ENCODE results near the gene GRK6. TPM values are rescaled to one million over a fixed set of nuclear protein-coding genes. Genes with fewer than 3 reads are reported as not detected.

The GRK6 gene
- total and polyA plus RNA-seq, 9 of the 15 experiments (the other 6 are each of a cell fraction or from before 2014, with no cell fraction given): 0.63 to 122 (median 44.5) TPM

GRCh38 chr5:177440990-177441780 is 14.7 kb downstream of the GRK6 start:
- peaks cover 3% of the 10 kb centered on the region for H3K9me1 ChIP-seq (ENCODE audit: control insufficient read depth, insufficient read depth, low read length)
- BruUV-seq (replicated peaks): no TSS peak
- FAIRE-seq (no peak), ATAC-seq (no peak), DNase-seq (ENCODE audit: extremely low read depth in 1 of 4, low spot score in 3 of 4) (no peak)
- H3K4me1 ChIP-seq (replicated peaks in 1 of 2; ENCODE audit: control insufficient read depth in 2 of 2, insufficient read depth in 2 of 2, low read length in 2 of 2): peaks cover 17 to 46% of the 10 kb centered on the region in 2 experiments; a peak in 4 of 5 replicates
- in situ Hi-C loops (cut with MboI): no loop called here
- intact Hi-C loops (cut with micrococcal nuclease): no loop called here
- no peak for TF ChIP-seq POLR3G (IDR thresholded peaks at IDR 0.05; ENCODE audit: extremely low read depth, insufficient read length, insufficient replicate concordance)
- no peak for TF ChIP-seq ZNF347 (CRISPR knock-in tag; IDR thresholded peaks at IDR 0.05; ENCODE audit: low read depth)
- TF ChIP-seq SMAD2 (IDR thresholded peaks at IDR 0.05; ENCODE audit: low read depth, low read length): no peak
- TF ChIP-seq SPI1 (IDR thresholded peaks at IDR 0.05; ENCODE audit: borderline replicate concordance, low read depth, low read length): no peak
- TF ChIP-seq POLR2G (IDR thresholded peaks at IDR 0.05; ENCODE audit: low read depth, low read length): peak; percentile 52; the same call in 1 of the 2 replicates
- TF ChIP-seq NR3C1 (CRISPR knock-in tag; IDR thresholded peaks at IDR 0.05): no peak
- no peak for TF ChIP-seq MAFG (tag; conservative IDR thresholded peaks at IDR 0.05)
- peaks cover 67% of the 10 kb centered on the region; the same call in 2 of the 3 replicates for H3K36me3 ChIP-seq (ENCODE audit: control insufficient read depth, insufficient read depth, low read length)
- H3K79me2 ChIP-seq (ENCODE audit: control insufficient read depth, insufficient read depth, low read length): no peaks in the 10 kb centered on the region
- POLR2A ChIA-PET: interaction anchor here (1.0 to 11.8 kb wide), 5 partner anchors 8 to 80 kb away, joined by 3 to 210 read pairs (median 5); partner anchors contain the start of gene GRK6
- H3K4me2 ChIP-seq (ENCODE audit: insufficient read depth, low read length): no peak overlapping the region
- no peaks in the 10 kb centered on the region for H3K27me3 ChIP-seq (ENCODE audit: control insufficient read depth in 2 of 2, insufficient read depth in 2 of 2, low read length in 2 of 2)
- no peak overlapping the region for H3K4me3 ChIP-seq
- H3K9me3 ChIP-seq (replicated peaks; ENCODE audit: control insufficient read depth, insufficient read depth, low read depth, low read length): no peaks in the 10 kb centered on the region
- WGBS (ENCODE audit: insufficient coverage, low coverage, missing lambda C conversion rate): 90% methylated on average over 17 of the region's 26 CpGs
- no peak overlapping the region for H3K27ac ChIP-seq (ENCODE audit: extremely low read depth, low read depth, low read length)
- peaks cover 29% of the 10 kb centered on the region; the same call in 1 of the 2 replicates for H4K20me1 ChIP-seq (replicated peaks; ENCODE audit: control insufficient read depth, insufficient read depth, low read length)
- no peak overlapping the region for H2AFZ ChIP-seq (ENCODE audit: low read depth, low read length)
- CTCF ChIA-PET (ENCODE audit: low intra/inter-chr PET ratio): no interaction called here
- peak overlapping the region in 1 of 2 experiments; percentile 33; a peak in 1 of 4 replicates for H3K9ac ChIP-seq (ENCODE audit: insufficient read depth in 1 of 2, low read depth in 2 of 2, low read length in 2 of 2)

Measured in K562 (cell line).